DMS79 treated with DMSO at 0.1 percent for 48 hours (cell line): ENCODE data around the gene DAGLB.

Experiments
- DNase-seq: peaks from one replicate; lab custom pipeline; 2025; lab: John Stamatoyannopoulos, UW

DAGLB gene

DNA sequence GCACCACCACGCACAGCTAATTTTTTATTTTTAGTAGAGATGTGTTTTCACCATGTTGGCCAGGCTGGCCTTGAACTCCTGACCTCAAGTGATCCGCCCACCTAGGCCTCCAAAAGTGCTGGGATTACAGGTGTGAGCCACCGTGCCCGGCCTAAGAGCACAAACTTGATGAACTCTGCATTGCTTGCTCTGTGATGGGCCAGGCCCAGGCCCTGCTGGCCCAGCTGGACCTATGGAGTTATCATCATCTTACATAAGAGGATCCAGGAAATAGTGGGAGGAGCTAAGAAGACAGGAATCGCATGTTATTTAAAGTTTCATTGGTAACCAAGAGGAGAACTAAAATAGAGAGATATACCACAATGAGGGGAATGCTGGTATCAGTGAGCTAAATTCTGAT is 86.9 kb downstream of the DAGLB start:
- no peak for DNase-seq

GRCh38 chr7:6359734-6360133 is 88.0 kb downstream of the DAGLB start:
- no peak for DNase-seq
